Measurements from ENCODE around the gene CDK3. TPM values are rescaled to one million over a fixed set of nuclear protein-coding genes. Genes with fewer than 3 reads are reported as not detected.

Gene CDK3
- total and polyA plus RNA-seq, 8 donors = 1.9 to 34.7 (median 3.4) TPM

GRCh38 chr17:76022973-76023899, 22.6 kb downstream of the CDK3 start:
- H3K27me3 ChIP-seq = no peaks in the 10 kb centered on the region
- no peaks in the 10 kb centered on the region for H3K36me3 ChIP-seq
- intact Hi-C loops (cut with DNase I) = no loop called here
- H3K27ac ChIP-seq = no peak overlapping the region
- FAIRE-seq (no peak), ATAC-seq (no peak), DNase-seq (peak in 1 of 6 donors; percentile 61)
- no peak overlapping the region for H3K4me3 ChIP-seq
- H3K9me3 ChIP-seq = no peaks in the 10 kb centered on the region
- H3K4me1 ChIP-seq = no peaks in the 10 kb centered on the region
- TF ChIP-seq CTCF (IDR thresholded peaks at IDR 0.05) = no peak
- 87 to 92% methylated on average over 27 to 28 of the region's 28 CpGs for WGBS, 2 donors

- no peaks in the 10 kb centered on the region for H3K4me1 ChIP-seq
- intact Hi-C loops (cut with DNase I) = no loop called here
- no peak overlapping the region for H3K4me3 ChIP-seq
- H3K27me3 ChIP-seq = no peaks in the 10 kb centered on the region
- no peaks in the 10 kb centered on the region for H3K36me3 ChIP-seq
- no peak for TF ChIP-seq CTCF (IDR thresholded peaks at IDR 0.05)
- H3K9me3 ChIP-seq = no peaks in the 10 kb centered on the region
- DNase-seq (peak in 1 of 6 donors; percentile 55), ATAC-seq (no peak), FAIRE-seq (no peak)
- 84 to 91% methylated on average over 8 to 9 of the region's 9 CpGs for WGBS, 2 donors
- H3K27ac ChIP-seq = no peak overlapping the region
These were observed 23.2 kb downstream of the CDK3 start for GRCh38 chr17:76023900-76024237.

- H3K36me3 ChIP-seq = no peaks in the 10 kb centered on the region
- no peak overlapping the region for H3K4me3 ChIP-seq
- no peak overlapping the region for H3K27ac ChIP-seq
- no peak for FAIRE-seq
- ATAC-seq = no peak
- TF ChIP-seq CTCF (IDR thresholded peaks at IDR 0.05) = no peak
- no peaks in the 10 kb centered on the region for H3K4me1 ChIP-seq
- 85 to 87% methylated on average over 9 of the region's 9 CpGs for WGBS, 2 donors
- intact Hi-C loops (cut with DNase I) = no loop called here
- H3K9me3 ChIP-seq = no peaks in the 10 kb centered on the region
- H3K27me3 ChIP-seq = no peaks in the 10 kb centered on the region
- no peak for DNase-seq
These were observed 23.7 kb downstream of the CDK3 start for GRCh38 chr17:76024353-76024752.

GRCh38 chr17:76025294-76025693, 24.6 kb downstream of the CDK3 start:
- H3K36me3 ChIP-seq = no peaks in the 10 kb centered on the region
- no peak for FAIRE-seq
- no peak overlapping the region for H3K27ac ChIP-seq
- H3K4me3 ChIP-seq = no peak overlapping the region
- no peaks in the 10 kb centered on the region for H3K4me1 ChIP-seq
- no peaks in the 10 kb centered on the region for H3K27me3 ChIP-seq
- H3K9me3 ChIP-seq = no peaks in the 10 kb centered on the region
- no peak for ATAC-seq
- intact Hi-C loops (cut with DNase I) = no loop called here
- no peak for TF ChIP-seq CTCF (IDR thresholded peaks at IDR 0.05)
- DNase-seq = peak in 1 of 6 donors; percentile 65
- 83 to 86% methylated on average over 12 of the region's 12 CpGs for WGBS, 2 donors

GRCh38 chr17:76026714-76027158, 26.1 kb downstream of the CDK3 start:
- H3K4me3 ChIP-seq = peak overlapping the region in 2 of 4 donors; percentile 11 to 46
- H3K36me3 ChIP-seq = no peaks in the 10 kb centered on the region
- intact Hi-C loops (cut with DNase I) = no loop called here
- no peaks in the 10 kb centered on the region for H3K27me3 ChIP-seq
- no peak for TF ChIP-seq CTCF (IDR thresholded peaks at IDR 0.05)
- H3K27ac ChIP-seq = peak overlapping the region in 2 of 4 donors; percentile 44 to 50
- peak in 2 of 6 donors; percentile 55 to 73 for DNase-seq
- H3K9me3 ChIP-seq = no peaks in the 10 kb centered on the region
- WGBS, 2 donors = 35 to 46% methylated on average over 11 to 15 of the region's 15 CpGs
- FAIRE-seq = no peak
- H3K4me1 ChIP-seq = no peaks in the 10 kb centered on the region
- ATAC-seq = peak; percentile 43 to 80 (median 62)
